Measurements from ENCODE around the gene NECTIN2.

The NECTIN2 gene

DNA sequence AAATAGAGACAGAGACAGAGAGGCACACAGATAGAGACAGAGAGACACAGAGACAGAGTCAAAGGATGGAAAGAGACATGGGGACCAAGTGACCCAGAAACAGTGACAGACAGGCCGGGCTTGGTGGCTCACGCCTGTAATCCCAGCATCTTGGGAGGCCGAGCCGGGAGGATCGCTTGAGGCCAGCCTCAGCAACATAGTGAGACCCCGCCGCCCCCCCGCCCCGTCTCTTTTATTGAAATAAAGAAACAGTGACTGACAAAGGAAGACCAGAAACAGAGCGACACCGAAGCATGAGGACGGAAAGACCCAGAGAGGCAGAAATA lies 848 bp upstream of the NECTIN2 start:
- Histone ChIP-seq H3K4me3 (ENCODE audit: low read length) (peak overlapping the region; percentile 85), H3K27ac (ENCODE audit: low read length) (no peak overlapping the region)

DNA sequence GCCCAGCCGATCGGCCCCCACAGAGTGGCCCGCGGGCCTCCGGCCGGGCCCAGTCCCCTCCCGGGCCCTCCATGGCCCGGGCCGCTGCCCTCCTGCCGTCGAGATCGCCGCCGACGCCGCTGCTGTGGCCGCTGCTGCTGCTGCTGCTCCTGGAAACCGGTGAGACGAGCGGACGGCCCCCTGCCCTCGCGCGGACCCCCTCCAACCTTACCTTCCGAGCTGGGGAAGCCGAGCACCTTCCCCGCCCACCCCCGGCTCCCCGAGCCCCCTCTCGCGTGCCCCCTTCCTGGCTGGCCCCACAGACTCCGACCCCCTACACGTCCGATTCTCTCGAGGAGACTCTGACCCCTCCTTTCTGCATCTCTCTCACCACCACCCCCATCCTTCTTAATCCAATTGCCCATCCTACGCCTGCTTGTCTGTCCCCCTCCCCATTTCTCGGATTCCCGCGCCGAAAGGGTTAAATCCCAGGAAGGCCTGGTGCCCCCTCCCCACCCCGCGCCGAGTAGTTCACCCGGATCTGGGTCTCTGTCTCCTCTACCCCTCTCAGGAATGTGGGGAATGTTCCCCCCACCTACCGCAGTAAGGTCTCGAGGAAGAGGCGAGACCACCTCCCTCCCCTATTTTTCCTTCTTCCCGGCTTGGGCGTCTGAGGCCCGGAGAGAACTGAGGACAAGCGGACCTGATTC lies 502 bp downstream of the NECTIN2 start:
- Histone ChIP-seq H3K27ac (ENCODE audit: low read length) (peak overlapping the region; percentile 25), H3K36me3 (ENCODE audit: control insufficient read depth, low read depth, low read length) (no peaks in the 10 kb centered on the region), H3K9ac (ENCODE audit: low read length) (peak overlapping the region; percentile 75), H3K4me1 (ENCODE audit: control insufficient read depth, low read depth, low read length) (peaks cover 19% of the 10 kb centered on the region), H3K4me3 (ENCODE audit: low read length) (peak overlapping the region; percentile 94), H3K27me3 (ENCODE audit: control insufficient read depth, insufficient read depth, low read length) (no peaks in the 10 kb centered on the region), H3K9me3 (ENCODE audit: control insufficient read depth, low read depth, low read length) (no peaks in the 10 kb centered on the region)

More for the DNA sequence above, 848 bp upstream of the NECTIN2 start:
- Histone ChIP-seq H3K4me1 (ENCODE audit: control insufficient read depth, low read depth, low read length) (peaks cover 12% of the 10 kb centered on the region), H3K9ac (ENCODE audit: low read length) (peak overlapping the region; percentile 33), H3K36me3 (ENCODE audit: control insufficient read depth, low read depth, low read length) (no peaks in the 10 kb centered on the region), H3K27me3 (ENCODE audit: control insufficient read depth, insufficient read depth, low read length) (peaks cover 4% of the 10 kb centered on the region), H3K9me3 (ENCODE audit: control insufficient read depth, low read depth, low read length) (no peaks in the 10 kb centered on the region)

DNA sequence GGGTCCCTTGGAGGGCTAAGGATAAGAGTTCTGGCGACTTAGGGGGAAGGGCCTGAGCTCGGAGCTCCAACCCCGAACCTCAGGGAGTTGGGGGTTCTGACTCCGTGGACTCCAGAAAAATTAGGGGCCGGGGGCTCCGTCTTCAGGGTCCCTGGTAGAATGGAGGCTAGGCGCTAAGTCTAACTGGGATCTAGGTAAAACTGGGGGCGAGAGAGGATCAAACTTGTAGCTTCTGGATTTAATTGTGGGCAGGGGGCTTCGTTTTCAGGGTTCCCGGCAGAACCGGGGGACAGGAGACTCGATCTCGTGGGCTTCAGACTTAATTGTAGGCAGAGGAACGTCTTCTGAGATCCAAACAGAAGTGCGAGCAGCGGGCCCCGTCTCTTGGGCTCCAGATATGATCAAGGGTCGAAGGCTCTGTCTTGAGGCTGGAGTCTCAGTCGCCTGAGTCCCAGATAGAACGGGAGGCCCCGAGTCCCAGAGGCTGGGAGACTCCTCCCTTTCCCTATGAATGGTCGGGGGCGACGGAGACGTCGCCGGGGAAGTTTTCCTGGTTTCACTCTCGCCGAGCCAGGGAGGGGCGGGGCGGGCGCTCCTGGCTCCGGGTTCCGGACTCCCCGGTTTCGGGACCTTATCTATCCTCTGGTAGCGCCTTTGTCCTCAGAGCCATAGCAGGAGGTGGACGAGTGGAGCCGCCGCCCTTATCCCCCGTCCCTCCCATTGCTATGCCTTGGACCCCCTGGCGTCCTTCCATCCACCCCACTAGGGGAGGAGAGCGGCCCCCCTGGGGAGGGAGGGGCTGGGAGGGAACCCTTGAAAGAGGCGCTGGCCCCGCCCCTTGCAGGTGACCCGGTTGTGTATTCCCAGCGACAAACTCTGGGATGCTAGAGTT lies 1.3 kb downstream of the NECTIN2 start:
- H3K36me3 ChIP-seq (ENCODE audit: control insufficient read depth, low read depth, low read length), result no peaks in the 10 kb centered on the region
- H3K4me1 ChIP-seq (ENCODE audit: control insufficient read depth, low read depth, low read length), result peaks cover 19% of the 10 kb centered on the region
- H3K27me3 ChIP-seq (ENCODE audit: control insufficient read depth, insufficient read depth, low read length), result no peaks in the 10 kb centered on the region
- peak overlapping the region; percentile 65 for H3K27ac ChIP-seq (ENCODE audit: low read length)
- peak overlapping the region; percentile 75 for H3K9ac ChIP-seq (ENCODE audit: low read length)
- peak overlapping the region; percentile 94 for H3K4me3 ChIP-seq (ENCODE audit: low read length)
- H3K9me3 ChIP-seq (ENCODE audit: control insufficient read depth, low read depth, low read length), result no peaks in the 10 kb centered on the region

DNA sequence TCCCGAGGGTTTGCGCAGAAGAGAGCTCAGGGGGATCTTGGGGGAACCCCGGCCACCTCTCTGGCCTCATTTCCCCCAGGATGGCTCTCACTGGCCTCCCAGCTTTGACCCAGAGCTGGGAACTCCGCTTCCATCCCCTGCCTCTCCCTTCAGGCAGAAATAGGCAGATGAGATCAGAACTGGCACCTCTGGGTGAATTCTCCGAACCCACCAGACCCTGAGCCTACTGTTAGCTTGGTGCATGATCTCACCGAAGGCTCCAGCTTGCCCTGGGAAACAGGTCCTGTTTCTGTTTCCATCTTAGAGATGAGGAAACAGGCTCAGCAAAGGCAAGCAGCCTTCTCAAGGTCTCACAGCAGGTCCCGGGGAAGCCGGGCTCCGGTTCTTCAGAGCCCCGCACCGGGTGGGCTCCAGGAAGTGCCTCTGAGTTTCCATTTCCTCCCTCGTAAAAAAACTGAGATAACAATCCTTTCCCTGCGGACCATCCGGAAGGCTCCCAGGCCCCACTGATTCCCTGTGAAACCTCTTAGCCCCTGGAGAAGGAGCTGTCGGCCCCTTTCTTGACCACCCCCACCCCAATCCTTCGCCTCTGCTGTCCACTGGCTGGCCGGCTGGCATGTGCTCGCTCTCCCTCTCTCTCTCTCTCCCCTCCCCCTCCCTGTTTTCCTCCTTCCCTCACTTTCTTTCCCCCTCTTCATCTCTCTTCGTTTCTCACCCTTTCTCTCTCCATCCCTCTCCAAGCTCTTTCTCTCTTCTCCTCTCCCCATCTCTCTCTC lies 2.1 kb downstream of the NECTIN2 start:
- Histone ChIP-seq H3K9ac (ENCODE audit: low read length) (peak overlapping the region; percentile 75), H3K27ac (ENCODE audit: low read length) (peak overlapping the region; percentile 65), H3K4me1 (ENCODE audit: control insufficient read depth, low read depth, low read length) (peaks cover 19% of the 10 kb centered on the region), H3K36me3 (ENCODE audit: control insufficient read depth, low read depth, low read length) (no peaks in the 10 kb centered on the region), H3K9me3 (ENCODE audit: control insufficient read depth, low read depth, low read length) (no peaks in the 10 kb centered on the region), H3K4me3 (ENCODE audit: low read length) (peak overlapping the region; percentile 94), H3K27me3 (ENCODE audit: control insufficient read depth, insufficient read depth, low read length) (no peaks in the 10 kb centered on the region)

DNA sequence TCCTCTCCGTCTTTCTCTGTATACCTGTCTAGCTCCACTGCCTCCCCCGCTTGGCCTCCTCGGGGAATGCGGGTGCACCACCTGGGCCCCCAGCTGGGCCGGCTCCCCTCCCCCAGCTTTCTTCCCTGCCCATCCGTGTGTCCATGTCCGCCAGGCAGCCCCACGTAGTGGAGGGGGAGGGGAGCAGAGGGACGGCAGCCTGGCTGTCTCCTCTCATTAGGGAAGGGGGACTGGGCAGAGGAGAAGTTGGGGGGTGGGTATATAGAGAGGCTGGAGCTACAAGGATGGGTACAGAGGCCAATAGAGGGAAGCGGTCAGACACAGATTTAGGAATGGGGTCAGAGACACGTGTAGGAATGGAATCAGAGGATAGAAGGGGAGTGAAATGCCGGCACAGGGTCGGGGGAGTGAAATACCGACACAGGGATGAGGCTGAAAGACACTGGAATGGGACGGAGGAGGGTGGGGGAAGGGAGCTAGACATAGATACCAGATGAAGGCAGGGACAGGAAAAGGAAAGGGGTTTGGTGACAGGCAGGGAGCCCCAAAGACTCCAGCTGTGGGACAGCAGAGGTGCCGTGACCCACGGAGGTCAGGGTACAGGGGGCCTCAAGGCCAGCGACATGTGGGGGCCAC lies 2.8 kb downstream of the NECTIN2 start:
- Histone ChIP-seq H3K27me3 (ENCODE audit: control insufficient read depth, insufficient read depth, low read length) (no peaks in the 10 kb centered on the region), H3K4me3 (ENCODE audit: low read length) (peak overlapping the region; percentile 94), H3K4me1 (ENCODE audit: control insufficient read depth, low read depth, low read length) (peaks cover 19% of the 10 kb centered on the region), H3K27ac (ENCODE audit: low read length) (peak overlapping the region; percentile 65), H3K9ac (ENCODE audit: low read length) (peak overlapping the region; percentile 75), H3K36me3 (ENCODE audit: control insufficient read depth, low read depth, low read length) (no peaks in the 10 kb centered on the region), H3K9me3 (ENCODE audit: control insufficient read depth, low read depth, low read length) (no peaks in the 10 kb centered on the region)

DNA sequence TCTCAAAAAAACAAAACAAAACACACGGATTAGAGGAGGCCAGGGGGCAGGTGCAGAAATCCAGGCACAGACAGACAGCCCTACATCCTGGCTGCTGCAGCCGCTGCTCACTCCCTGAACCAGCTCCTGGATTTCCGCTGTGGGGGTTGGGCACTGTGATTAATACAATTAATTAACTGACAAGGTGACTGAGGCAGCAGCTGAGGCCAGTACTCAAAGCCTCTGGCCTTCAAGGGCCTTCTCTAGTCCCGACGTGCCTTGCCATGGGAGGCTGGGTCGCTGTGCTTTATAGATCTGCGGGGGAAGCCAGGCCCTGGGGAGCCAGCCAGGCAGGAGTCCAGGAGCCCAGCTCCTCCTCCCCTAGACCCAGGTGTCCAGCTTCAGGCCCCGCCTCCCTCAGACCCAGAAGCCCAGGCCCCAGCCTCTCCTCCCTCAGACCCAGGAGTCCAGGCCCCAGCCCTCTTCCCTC lies 4.6 kb downstream of the NECTIN2 start:
- H3K4me3 ChIP-seq (ENCODE audit: low read length), result no peak overlapping the region
- peaks cover 19% of the 10 kb centered on the region for H3K4me1 ChIP-seq (ENCODE audit: control insufficient read depth, low read depth, low read length)
- H3K36me3 ChIP-seq (ENCODE audit: control insufficient read depth, low read depth, low read length), result no peaks in the 10 kb centered on the region
- no peak overlapping the region for H3K27ac ChIP-seq (ENCODE audit: low read length)
- no peaks in the 10 kb centered on the region for H3K9me3 ChIP-seq (ENCODE audit: control insufficient read depth, low read depth, low read length)
- H3K27me3 ChIP-seq (ENCODE audit: control insufficient read depth, insufficient read depth, low read length), result no peaks in the 10 kb centered on the region
- no peak overlapping the region for H3K9ac ChIP-seq (ENCODE audit: low read length)

DNA sequence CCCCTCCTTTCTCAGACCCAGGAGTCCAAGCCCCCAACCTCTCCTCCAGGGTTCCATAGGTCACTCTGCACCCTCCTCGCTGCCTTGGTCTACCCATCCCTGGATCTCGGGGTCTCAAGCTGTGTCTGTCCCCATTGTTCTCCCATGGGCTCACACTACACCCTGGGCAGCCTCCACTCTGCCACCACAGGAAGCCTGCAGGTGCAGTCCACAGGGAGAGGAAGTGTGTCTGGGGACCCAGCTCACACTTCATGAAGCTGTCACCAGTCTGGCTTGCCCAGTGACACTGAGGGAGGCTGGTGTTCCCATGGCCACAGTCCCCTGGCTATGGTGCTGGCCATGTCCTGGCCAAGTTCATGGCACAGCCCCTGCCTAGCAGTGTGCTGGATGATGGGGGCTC lies 5.3 kb downstream of the NECTIN2 start:
- Histone ChIP-seq H3K9ac (ENCODE audit: low read length) (no peak overlapping the region), H3K27ac (ENCODE audit: low read length) (no peak overlapping the region), H3K36me3 (ENCODE audit: control insufficient read depth, low read depth, low read length) (no peaks in the 10 kb centered on the region), H3K9me3 (ENCODE audit: control insufficient read depth, low read depth, low read length) (no peaks in the 10 kb centered on the region), H3K4me1 (ENCODE audit: control insufficient read depth, low read depth, low read length) (peaks cover 19% of the 10 kb centered on the region), H3K4me3 (ENCODE audit: low read length) (no peak overlapping the region), H3K27me3 (ENCODE audit: control insufficient read depth, insufficient read depth, low read length) (no peaks in the 10 kb centered on the region)

DNA sequence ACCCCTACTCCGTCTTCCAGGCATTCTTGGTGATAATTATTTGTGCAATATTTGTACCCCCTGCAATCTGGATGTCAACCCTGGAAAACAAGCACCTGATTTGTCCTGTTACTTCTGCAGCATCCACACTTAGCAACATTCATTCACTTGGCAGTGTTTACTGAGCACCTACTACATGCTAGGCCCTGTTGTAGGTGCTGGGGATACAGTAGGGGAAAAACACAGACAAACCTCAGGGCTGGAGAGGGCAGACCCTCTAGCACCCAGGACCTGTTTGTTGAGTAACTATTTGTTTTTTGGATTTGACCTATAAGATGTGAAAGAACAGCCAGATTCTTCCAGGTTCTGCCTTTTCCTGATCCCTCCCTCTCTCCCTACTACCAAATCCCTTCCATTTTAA lies 9.5 kb downstream of the NECTIN2 start:
- Histone ChIP-seq H3K36me3 (ENCODE audit: control insufficient read depth, low read depth, low read length) (peaks cover 3% of the 10 kb centered on the region), H3K27ac (ENCODE audit: low read length) (no peak overlapping the region), H3K9ac (ENCODE audit: low read length) (no peak overlapping the region), H3K27me3 (ENCODE audit: control insufficient read depth, insufficient read depth, low read length) (no peaks in the 10 kb centered on the region), H3K4me3 (ENCODE audit: low read length) (no peak overlapping the region), H3K9me3 (ENCODE audit: control insufficient read depth, low read depth, low read length) (no peaks in the 10 kb centered on the region), H3K4me1 (ENCODE audit: control insufficient read depth, low read depth, low read length) (peaks cover 3% of the 10 kb centered on the region)

DNA sequence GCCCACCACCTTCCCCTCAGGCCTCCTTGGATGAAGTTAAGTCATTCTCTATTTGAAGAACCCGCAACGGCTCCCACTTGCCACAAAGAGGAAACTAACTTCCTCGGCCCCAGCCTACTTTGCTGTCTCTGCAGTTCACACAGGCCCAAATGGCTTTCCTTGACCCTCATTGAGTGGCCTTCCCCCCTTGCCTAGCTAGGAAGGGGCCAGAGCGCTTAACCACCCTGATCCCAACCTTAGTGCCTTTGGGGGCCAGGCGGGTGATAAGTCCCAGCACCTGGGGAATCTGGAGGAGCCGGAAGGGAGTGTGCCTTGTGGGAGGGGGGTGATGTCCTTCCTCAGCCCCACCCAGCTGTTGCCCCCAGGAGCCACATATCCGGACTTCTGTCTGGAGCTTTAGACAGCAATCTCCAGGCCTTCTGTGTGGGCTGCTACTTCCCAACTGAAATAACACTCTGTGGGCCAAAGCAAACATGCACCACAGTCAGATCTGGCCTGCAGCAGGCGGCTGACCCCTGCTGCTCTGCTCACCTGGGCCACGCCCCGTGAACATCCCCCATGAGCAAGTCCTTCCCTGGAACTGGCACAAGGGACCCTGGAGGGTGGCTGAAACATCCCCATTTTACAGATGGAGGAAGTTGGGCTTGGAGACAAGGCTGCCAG lies 10.5 kb downstream of the NECTIN2 start:
- Histone ChIP-seq H3K9ac (ENCODE audit: low read length) (no peak overlapping the region), H3K4me3 (ENCODE audit: low read length) (no peak overlapping the region), H3K27me3 (ENCODE audit: control insufficient read depth, insufficient read depth, low read length) (no peaks in the 10 kb centered on the region), H3K36me3 (ENCODE audit: control insufficient read depth, low read depth, low read length) (peaks cover 6% of the 10 kb centered on the region), H3K9me3 (ENCODE audit: control insufficient read depth, low read depth, low read length) (no peaks in the 10 kb centered on the region), H3K4me1 (ENCODE audit: control insufficient read depth, low read depth, low read length) (no peaks in the 10 kb centered on the region), H3K27ac (ENCODE audit: low read length) (no peak overlapping the region)

DNA sequence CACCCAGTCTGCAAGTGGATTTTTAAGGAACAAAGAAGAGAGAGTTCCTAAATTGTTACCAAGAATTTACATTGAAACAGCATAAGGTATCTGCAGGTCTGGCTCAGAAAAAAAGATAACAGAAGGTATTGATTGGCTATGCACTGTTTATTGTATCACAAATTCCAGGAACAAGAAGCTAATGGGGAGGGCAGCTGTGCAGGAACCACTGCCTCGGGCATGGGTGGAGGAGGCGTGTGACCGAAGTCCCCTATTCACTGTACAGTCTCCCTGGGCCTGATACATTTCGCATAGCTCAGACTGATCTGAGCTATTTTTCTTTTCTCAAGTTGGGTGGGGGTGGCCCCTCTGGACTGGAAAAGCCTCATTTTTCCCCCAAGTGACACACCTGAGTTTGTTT lies 11.7 kb downstream of the NECTIN2 start:
- H3K9me3 ChIP-seq (ENCODE audit: control insufficient read depth, low read depth, low read length), result no peaks in the 10 kb centered on the region
- peaks cover 6% of the 10 kb centered on the region for H3K36me3 ChIP-seq (ENCODE audit: control insufficient read depth, low read depth, low read length)
- no peak overlapping the region for H3K27ac ChIP-seq (ENCODE audit: low read length)
- H3K4me3 ChIP-seq (ENCODE audit: low read length), result no peak overlapping the region
- H3K9ac ChIP-seq (ENCODE audit: low read length), result no peak overlapping the region
- no peaks in the 10 kb centered on the region for H3K4me1 ChIP-seq (ENCODE audit: control insufficient read depth, low read depth, low read length)
- H3K27me3 ChIP-seq (ENCODE audit: control insufficient read depth, insufficient read depth, low read length), result no peaks in the 10 kb centered on the region

Measured in iPS-18a (cell line).